CD4-positive, alpha-beta T cell treated with Interleukin-15 for 4 hours (primary cell): ENCODE data around the gene SLCO3A1.
A peak's percentile ranks its signal among the peaks of the same experiment; 100 is the strongest.

Source experiments
- DNase-seq: peaks from one replicate; pipeline ENCODE4 v3.0.0-alpha.2; 2020; ENCODE audit warnings: low spot score

SLCO3A1 gene

GRCh38 chr15:91861223-91861622 is 7.7 kb downstream of the SLCO3A1 start:
- no peak for DNase-seq

- DNase-seq = no peak
These were observed 9.5 kb downstream of the SLCO3A1 start for GRCh38 chr15:91862891-91863504.

GRCh38 chr15:91863621-91864255 is 10.2 kb downstream of the SLCO3A1 start:
- DNase-seq = no peak

- no peak for DNase-seq
These were observed 11.2 kb downstream of the SLCO3A1 start for GRCh38 chr15:91864664-91865063.

- DNase-seq = no peak
These were observed 12.0 kb downstream of the SLCO3A1 start for GRCh38 chr15:91865486-91865885.

- no peak for DNase-seq
These were observed 12.4 kb downstream of the SLCO3A1 start for GRCh38 chr15:91865950-91866349.

GRCh38 chr15:91866371-91866905 is 12.9 kb downstream of the SLCO3A1 start:
- DNase-seq = peak; percentile 62

GRCh38 chr15:91866971-91867372 is 13.5 kb downstream of the SLCO3A1 start:
- no peak for DNase-seq

GRCh38 chr15:91867581-91868026 is 14.1 kb downstream of the SLCO3A1 start:
- DNase-seq = no peak

GRCh38 chr15:91870876-91871537 is 17.5 kb downstream of the SLCO3A1 start:
- no peak for DNase-seq

GRCh38 chr15:91871837-91872236 is 18.3 kb downstream of the SLCO3A1 start:
- DNase-seq = no peak

- DNase-seq = no peak
These were observed 19.0 kb downstream of the SLCO3A1 start for GRCh38 chr15:91872356-91873137.

GRCh38 chr15:91873138-91873536 is 19.6 kb downstream of the SLCO3A1 start:
- no peak for DNase-seq

- DNase-seq = no peak
These were observed 20.7 kb downstream of the SLCO3A1 start for GRCh38 chr15:91874171-91874570.

- DNase-seq = no peak
These were observed 21.6 kb downstream of the SLCO3A1 start for GRCh38 chr15:91874992-91875660.

- DNase-seq = no peak
These were observed 22.7 kb downstream of the SLCO3A1 start for GRCh38 chr15:91876187-91876586.

- no peak for DNase-seq
These were observed 24.9 kb downstream of the SLCO3A1 start for GRCh38 chr15:91878319-91878870.

GRCh38 chr15:91879158-91879557 is 25.6 kb downstream of the SLCO3A1 start:
- no peak for DNase-seq

- no peak for DNase-seq
These were observed 26.9 kb downstream of the SLCO3A1 start for GRCh38 chr15:91880373-91880772.

- DNase-seq = no peak
These were observed 28.2 kb downstream of the SLCO3A1 start for GRCh38 chr15:91881569-91882297.
